SH-SY5Y (cell line): Measurements from ENCODE around the gene KRT4.

ENCODE experiments used
- GATA2 ChIP-seq: IDR thresholded peaks from 2 replicates; pipeline ENCODE4 v1.6.1; 2011; ENCODE audit warnings: mild to moderate bottlenecking, low read depth, low read length
- GATA3 ChIP-seq: IDR thresholded peaks from 2 replicates; pipeline ENCODE4 v1.6.1; 2011; ENCODE audit warnings: low read depth, mild to moderate bottlenecking, low read length, moderate library complexity

- TF ChIP-seq GATA3 (no peak), GATA2 (no peak)
Observed at GRCh38 chr12:52831251-52831650, 17.3 kb upstream of the KRT4 start.
